ENCODE data around the gene CX3CL1. TPM values are rescaled to one million over a fixed set of nuclear protein-coding genes. Genes with fewer than 3 reads are reported as not detected.

CX3CL1 gene
- total and polyA plus RNA-seq, 7 experiments from 2014 or later, result not detected

GRCh38 chr16:57427824-57428223, 55.5 kb downstream of the CX3CL1 start:
- H3K36me3 ChIP-seq (ENCODE audit: control insufficient read depth in 2 of 3, insufficient read depth in 3 of 3, low read length in 3 of 3), result peaks cover 15 to 52% (median 18%) of the 10 kb centered on the region in 3 experiments
- CTCF ChIA-PET, result no interaction called here
- POLR2A ChIA-PET, result no interaction called here
- no peaks in the 10 kb centered on the region for H3K9me3 ChIP-seq (ENCODE audit: control insufficient read depth in 2 of 3, low read length in 3 of 3)
- H3K27ac ChIP-seq (ENCODE audit: low read depth, low read length), result no peak overlapping the region
- no peak for DNase-seq
- H3K27ac Mint-ChIP-seq, result peak overlapping the region in 5 of 9 donors; percentile 26 to 62 (median 41)
- no peak overlapping the region for H3K4me3 Mint-ChIP-seq
- H3K36me3 Mint-ChIP-seq, result peaks cover 16 to 40% (median 25%) of the 10 kb centered on the region in 5 donors
- ATAC-seq, result no peak
- no peaks in the 10 kb centered on the region for H3K27me3 Mint-ChIP-seq
- peaks cover 0 to 24% (median 14%) of the 10 kb centered on the region in 7 donors for H3K4me1 Mint-ChIP-seq
- H3K27me3 ChIP-seq (ENCODE audit: control insufficient read depth in 2 of 2, insufficient read depth in 2 of 2, low read length in 2 of 2), result no peaks in the 10 kb centered on the region
- no peak overlapping the region for H3K4me3 ChIP-seq (ENCODE audit: low read length)
- H3K9me3 Mint-ChIP-seq, result no peaks in the 10 kb centered on the region
- H3K4me1 ChIP-seq (ENCODE audit: control insufficient read depth in 2 of 2, insufficient read depth in 2 of 2, low read length in 2 of 2), result peaks cover 0 to 9% of the 10 kb centered on the region in 2 donors
- intact Hi-C loops (cut with micrococcal nuclease), result no loop called here

GRCh38 chr16:57430955-57431354, 58.7 kb downstream of the CX3CL1 start:
- Histone ChIP-seq H3K27me3 (ENCODE audit: control insufficient read depth in 2 of 2, insufficient read depth in 2 of 2, low read length in 2 of 2) (no peaks in the 10 kb centered on the region), H3K4me1 (ENCODE audit: control insufficient read depth in 2 of 2, insufficient read depth in 2 of 2, low read length in 2 of 2) (peaks cover 0 to 33% of the 10 kb centered on the region in 2 donors), H3K27ac (ENCODE audit: low read depth, low read length) (no peak overlapping the region), H3K36me3 (ENCODE audit: control insufficient read depth in 2 of 3, insufficient read depth in 3 of 3, low read length in 3 of 3) (peaks cover 20 to 62% (median 25%) of the 10 kb centered on the region in 3 experiments), H3K9me3 (ENCODE audit: control insufficient read depth in 2 of 3, low read length in 3 of 3) (no peaks in the 10 kb centered on the region), H3K4me3 (ENCODE audit: low read length) (no peak overlapping the region)
- peaks cover 0 to 48% (median 38%) of the 10 kb centered on the region in 7 donors for H3K4me1 Mint-ChIP-seq
- H3K27me3 Mint-ChIP-seq, result no peaks in the 10 kb centered on the region
- POLR2A ChIA-PET, result interaction anchor here (0.9 to 1.3 kb wide), 2 partner anchors 8 to 12 kb away, joined by 3 to 4 read pairs; no protein-coding TSS in a partner anchor
- no peak overlapping the region for H3K4me3 Mint-ChIP-seq
- DNase-seq, result no peak
- peak overlapping the region in 8 of 9 donors; percentile 43 to 90 (median 78) for H3K27ac Mint-ChIP-seq
- CTCF ChIA-PET, result interaction anchor here (1.2 to 5.5 kb wide), 2 partner anchors 13 to 83 kb away, joined by 5 to 43 read pairs; no protein-coding TSS in a partner anchor
- ATAC-seq, result no peak
- H3K9me3 Mint-ChIP-seq, result no peaks in the 10 kb centered on the region
- H3K36me3 Mint-ChIP-seq, result peaks cover 16 to 57% (median 36%) of the 10 kb centered on the region in 5 donors
- intact Hi-C loops (cut with micrococcal nuclease), result no loop called here

- H3K4me1 ChIP-seq (ENCODE audit: control insufficient read depth in 2 of 2, insufficient read depth in 2 of 2, low read length in 2 of 2), result peaks cover 0 to 33% of the 10 kb centered on the region in 2 donors
- Mint-ChIP-seq H3K4me1 (peaks cover 0 to 48% (median 38%) of the 10 kb centered on the region in 7 donors), H3K27ac (peak overlapping the region in 8 of 9 donors; percentile 74 to 93 (median 88)), H3K4me3 (peak overlapping the region in 5 of 10 donors; percentile 67 to 79 (median 70)), H3K9me3 (no peaks in the 10 kb centered on the region), H3K36me3 (peaks cover 16 to 55% (median 36%) of the 10 kb centered on the region in 5 donors), H3K27me3 (no peaks in the 10 kb centered on the region)
- DNase-seq (no peak), ATAC-seq (no peak)
- POLR2A ChIA-PET, result interaction anchor here (0.8 to 2.4 kb wide), 5 partner anchors 15 to 133 kb away, joined by 3 to 12 read pairs (median 4); partner anchors contain the start of genes CIAPIN1, COQ9 and POLR2C
- intact Hi-C loops (cut with micrococcal nuclease), result no loop called here
- H3K36me3 ChIP-seq (ENCODE audit: control insufficient read depth in 2 of 3, insufficient read depth in 3 of 3, low read length in 3 of 3), result peaks cover 22 to 63% (median 25%) of the 10 kb centered on the region in 3 experiments
- peak overlapping the region; percentile 49 for H3K27ac ChIP-seq (ENCODE audit: low read depth, low read length)
- H3K4me3 ChIP-seq (ENCODE audit: low read length), result no peak overlapping the region
- CTCF ChIA-PET, result interaction anchor here (0.8 to 5.5 kb wide), 4 partner anchors 9 to 14 kb away, joined by 3 to 43 read pairs (median 8); no protein-coding TSS in a partner anchor
- H3K9me3 ChIP-seq (ENCODE audit: control insufficient read depth in 2 of 3, low read length in 3 of 3), result no peaks in the 10 kb centered on the region
- no peaks in the 10 kb centered on the region for H3K27me3 ChIP-seq (ENCODE audit: control insufficient read depth in 2 of 2, insufficient read depth in 2 of 2, low read length in 2 of 2)
Measured at GRCh38 chr16:57432505-57432904, 60.2 kb downstream of the CX3CL1 start.

- intact Hi-C loops (cut with micrococcal nuclease), result loop anchor here in 1 of 2 donors (1.0 kb wide), 1 partner anchor 14 kb away; no protein-coding TSS in a partner anchor
- H3K4me3 Mint-ChIP-seq, result peak overlapping the region in 8 of 10 donors; percentile 43 to 79 (median 70)
Measured at GRCh38 chr16:57432989-57433388, 60.7 kb downstream of the CX3CL1 start.

GRCh38 chr16:57434003-57434402, 61.7 kb downstream of the CX3CL1 start:
- H3K36me3 ChIP-seq (ENCODE audit: control insufficient read depth in 2 of 3, insufficient read depth in 3 of 3, low read length in 3 of 3), result peaks cover 22 to 58% (median 25%) of the 10 kb centered on the region in 3 experiments

More at GRCh38 chr16:57432989-57433388, 60.7 kb downstream of the CX3CL1 start:
- Histone ChIP-seq H3K4me3 (ENCODE audit: low read length) (no peak overlapping the region), H3K27ac (ENCODE audit: low read depth, low read length) (peak overlapping the region; percentile 49), H3K4me1 (ENCODE audit: control insufficient read depth in 2 of 2, insufficient read depth in 2 of 2, low read length in 2 of 2) (peaks cover 0 to 33% of the 10 kb centered on the region in 2 donors), H3K27me3 (ENCODE audit: control insufficient read depth in 2 of 2, insufficient read depth in 2 of 2, low read length in 2 of 2) (no peaks in the 10 kb centered on the region), H3K36me3 (ENCODE audit: control insufficient read depth in 2 of 3, insufficient read depth in 3 of 3, low read length in 3 of 3) (peaks cover 22 to 58% (median 25%) of the 10 kb centered on the region in 3 experiments), H3K9me3 (ENCODE audit: control insufficient read depth in 2 of 3, low read length in 3 of 3) (no peaks in the 10 kb centered on the region)
- DNase-seq, result peak in 2 of 9 donors; percentile 16 to 17
- Mint-ChIP-seq H3K36me3 (peaks cover 16 to 53% (median 39%) of the 10 kb centered on the region in 5 donors), H3K9me3 (no peaks in the 10 kb centered on the region), H3K27me3 (no peaks in the 10 kb centered on the region), H3K27ac (peak overlapping the region in 8 of 9 donors; percentile 74 to 93 (median 88)), H3K4me1 (peaks cover 0 to 48% (median 38%) of the 10 kb centered on the region in 7 donors)
- POLR2A ChIA-PET, result interaction anchor here (0.8 to 2.4 kb wide), 7 partner anchors 8 to 134 kb away, joined by 3 to 12 read pairs (median 4); partner anchors contain the start of genes CIAPIN1, COQ9 and POLR2C
- no peak for ATAC-seq
- CTCF ChIA-PET, result interaction anchor here (1.1 to 5.5 kb wide), 5 partner anchors 8 to 132 kb away, joined by 3 to 43 read pairs (median 3); no protein-coding TSS in a partner anchor

More at GRCh38 chr16:57434003-57434402, 61.7 kb downstream of the CX3CL1 start:
- peak in 7 of 9 donors; percentile 54 to 86 (median 72) for DNase-seq
- Mint-ChIP-seq H3K27ac (peak overlapping the region in 8 of 9 donors; percentile 77 to 93 (median 90)), H3K4me3 (peak overlapping the region in 9 of 10 donors; percentile 9 to 79 (median 70)), H3K9me3 (no peaks in the 10 kb centered on the region), H3K4me1 (peaks cover 0 to 48% (median 38%) of the 10 kb centered on the region in 7 donors), H3K36me3 (peaks cover 10 to 53% (median 42%) of the 10 kb centered on the region in 5 donors), H3K27me3 (no peaks in the 10 kb centered on the region)
- ATAC-seq, result peak; percentile 85
- intact Hi-C loops (cut with micrococcal nuclease), result loop anchor here in 1 of 2 donors (1.0 kb wide), 1 partner anchor 13 kb away; the partner anchor contains the start of genes CIAPIN1 and COQ9
- Histone ChIP-seq H3K4me3 (ENCODE audit: low read length) (no peak overlapping the region), H3K27ac (ENCODE audit: low read depth, low read length) (peak overlapping the region; percentile 49), H3K4me1 (ENCODE audit: control insufficient read depth in 2 of 2, insufficient read depth in 2 of 2, low read length in 2 of 2) (peaks cover 0 to 33% of the 10 kb centered on the region in 2 donors), H3K9me3 (ENCODE audit: control insufficient read depth in 2 of 3, low read length in 3 of 3) (no peaks in the 10 kb centered on the region), H3K27me3 (ENCODE audit: control insufficient read depth in 2 of 2, insufficient read depth in 2 of 2, low read length in 2 of 2) (no peaks in the 10 kb centered on the region)
- POLR2A ChIA-PET, result interaction anchor here (0.6 to 2.4 kb wide), 5 partner anchors 11 to 33 kb away, joined by 3 to 12 read pairs (median 3); partner anchors contain the start of genes CIAPIN1, COQ9 and POLR2C
- CTCF ChIA-PET, result interaction anchor here (1.2 to 5.5 kb wide), 3 partner anchors 16 to 133 kb away, joined by 3 to 43 read pairs (median 3); no protein-coding TSS in a partner anchor
